HCT116 (cell line): ENCODE measurements around the gene UBE2G2.

Source experiments
- POLR2A ChIP-seq: IDR thresholded peaks from 2 replicates; pipeline ENCODE4 v1.7.0; 2011; ENCODE audit warnings: borderline replicate concordance; ENCODE audit not compliant: insufficient read depth, insufficient read length; ENCODE audit errors: extremely low read depth
- SP1 ChIP-seq: IDR thresholded peaks from 2 replicates; pipeline ENCODE4 v1.6.1; 2012; ENCODE audit warnings: low read depth

- TF ChIP-seq POLR2A = no peak
- no peak for TF ChIP-seq SP1
Measured at GRCh38 chr21:44840771-44841170, 39.2 kb upstream of the UBE2G2 start.
